Stimulated activated naive CD8-positive, alpha-beta T cell treated with anti-CD3 and anti-CD28 coated beads, Interleukin-15, amount 100 ng/mL, for 72 hours (primary cell): Measurements from ENCODE around the gene REPS1.
"Not testable (repeated sequence)": the region's sequence is repeated elsewhere in the genome, so short reads cannot be mapped to it uniquely, and the experiment has no call there.

Experiments used
- ATAC-seq: fragments of 150-1000 bp; cut with Tn5 transposase; 2 replicates; pipeline ENCODE4 v1.10.0; 2021; ENCODE audit warnings: mild to moderate bottlenecking, moderate library complexity
- DNase-seq, 2 donors: peaks; one replicate each; pipeline ENCODE4 v3.0.0; 2021 to 2022
- H3K27ac Mint-ChIP-seq, 2 donors: one replicate each; pipeline ENCODE4 v1.8.0; 2022; ENCODE audit warnings: mild to moderate bottlenecking in 2 of 2, mixed read lengths in 2 of 2, moderate library complexity in 2 of 2
- H3K27me3 Mint-ChIP-seq: one replicate; pipeline ENCODE4 v1.8.0; 2022; ENCODE audit warnings: mixed read lengths
- H3K4me1 Mint-ChIP-seq: one replicate; pipeline ENCODE4 v1.8.0; 2022; ENCODE audit warnings: mild to moderate bottlenecking, mixed read lengths
- H3K4me3 Mint-ChIP-seq, 2 donors: one replicate each; pipeline ENCODE4 v1.8.0; 2022; ENCODE audit warnings: mild to moderate bottlenecking in 2 of 2, mixed read lengths in 2 of 2, moderate library complexity in 1 of 2
- H3K9me3 Mint-ChIP-seq, 2 donors: one replicate each; pipeline ENCODE4 v1.8.0; 2022; ENCODE audit warnings: mixed read lengths in 2 of 2

The REPS1 gene

DNA sequence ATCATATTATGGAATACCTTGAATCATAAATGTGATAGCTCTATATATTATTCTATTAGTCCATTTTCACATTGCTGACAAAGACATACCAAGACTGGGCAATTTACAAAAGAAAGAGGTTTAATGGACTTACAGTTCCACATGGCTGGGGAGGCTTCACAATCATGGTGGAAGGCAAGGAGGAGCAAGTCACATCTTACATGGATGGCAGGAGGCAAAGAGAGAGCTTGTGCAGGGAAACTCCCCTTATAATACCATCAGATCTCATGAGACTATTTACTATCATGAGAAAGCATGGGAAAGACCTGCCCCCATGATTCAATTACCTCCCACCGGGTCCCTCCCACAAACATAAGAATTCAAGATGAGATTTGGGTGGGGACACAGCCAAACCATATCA lies 51.2 kb downstream of the REPS1 start:
- H3K4me1 Mint-ChIP-seq, H3K27me3 Mint-ChIP-seq, DNase-seq, ATAC-seq, H3K4me3 Mint-ChIP-seq: not testable (repeated sequence)
- peak overlapping the region in 1 of 2 donors; percentile 61 for H3K27ac Mint-ChIP-seq
- peaks cover 9 to 13% of the 10 kb centered on the region in 2 donors for H3K9me3 Mint-ChIP-seq

DNA sequence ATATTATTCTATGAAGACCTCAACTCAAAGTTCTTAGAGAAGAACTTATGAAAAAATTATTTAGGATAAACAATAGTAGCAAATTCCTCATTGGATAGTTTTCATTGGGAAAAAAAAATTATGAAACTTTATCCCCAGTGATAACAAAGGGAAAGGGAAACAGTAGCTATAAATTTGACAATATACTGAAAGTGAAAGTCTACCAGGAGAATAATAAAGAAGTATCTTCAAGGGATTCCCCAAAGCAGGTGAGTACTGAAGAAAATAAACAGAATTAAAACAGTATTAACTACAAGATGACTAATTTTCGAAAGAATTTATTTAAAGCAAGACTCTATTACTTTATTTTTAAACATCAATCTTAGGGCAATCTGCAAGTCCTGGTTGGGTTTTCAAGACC lies 56.4 kb downstream of the REPS1 start:
- no peaks in the 10 kb centered on the region for H3K27me3 Mint-ChIP-seq
- H3K9me3 Mint-ChIP-seq, result peaks cover under 1 to 2% of the 10 kb centered on the region in 2 donors
- no peak overlapping the region for H3K4me3 Mint-ChIP-seq
- peaks cover 15% of the 10 kb centered on the region for H3K4me1 Mint-ChIP-seq
- H3K27ac Mint-ChIP-seq, result no peak overlapping the region
- ATAC-seq, result no peak
- no peak for DNase-seq

DNA sequence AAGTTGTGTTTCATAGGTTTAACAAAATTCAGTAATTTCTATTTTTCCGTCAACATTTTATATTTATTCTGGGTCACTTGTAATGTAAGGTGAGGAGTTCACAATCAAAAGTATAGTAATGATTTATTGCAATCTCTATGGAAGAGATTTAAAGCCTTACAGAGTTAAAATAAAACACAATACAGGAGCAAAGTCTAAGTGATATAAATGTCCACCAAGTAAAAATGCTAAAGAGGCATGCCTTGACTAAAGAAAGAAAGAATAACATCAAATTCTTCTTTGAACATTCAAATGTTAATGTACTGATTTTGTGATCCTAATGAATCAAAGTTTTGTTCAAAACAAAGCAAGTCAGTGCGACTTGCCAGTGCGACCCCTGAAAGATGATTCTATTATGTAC lies 61.5 kb downstream of the REPS1 start:
- no peak for DNase-seq
- peaks cover 5% of the 10 kb centered on the region for H3K4me1 Mint-ChIP-seq
- H3K9me3 Mint-ChIP-seq, result no peaks in the 10 kb centered on the region
- no peak overlapping the region for H3K4me3 Mint-ChIP-seq
- ATAC-seq, result no peak
- no peak overlapping the region for H3K27ac Mint-ChIP-seq
- H3K27me3 Mint-ChIP-seq, result no peaks in the 10 kb centered on the region

DNA sequence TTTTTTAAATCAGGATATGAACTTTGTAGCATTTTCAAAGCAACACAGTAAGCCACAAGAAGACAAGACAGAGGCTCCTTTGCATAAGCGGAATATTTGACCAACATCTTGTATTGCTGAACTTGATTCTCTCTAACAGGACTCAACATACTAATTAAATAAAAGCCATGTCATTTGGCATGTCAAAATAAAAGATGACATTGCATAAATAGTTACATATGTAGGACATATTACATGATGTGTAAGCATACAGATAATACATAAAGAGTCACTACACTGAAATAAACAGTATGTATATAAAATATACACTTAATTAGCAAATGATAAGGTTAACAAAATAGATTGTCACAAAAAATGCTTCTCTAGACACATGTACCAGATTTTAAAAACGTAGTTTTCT lies 62.2 kb downstream of the REPS1 start:
- no peak overlapping the region for H3K27ac Mint-ChIP-seq
- no peaks in the 10 kb centered on the region for H3K9me3 Mint-ChIP-seq
- DNase-seq (no peak), ATAC-seq (no peak)
- no peaks in the 10 kb centered on the region for H3K27me3 Mint-ChIP-seq
- no peaks in the 10 kb centered on the region for H3K4me1 Mint-ChIP-seq
- no peak overlapping the region for H3K4me3 Mint-ChIP-seq

DNA sequence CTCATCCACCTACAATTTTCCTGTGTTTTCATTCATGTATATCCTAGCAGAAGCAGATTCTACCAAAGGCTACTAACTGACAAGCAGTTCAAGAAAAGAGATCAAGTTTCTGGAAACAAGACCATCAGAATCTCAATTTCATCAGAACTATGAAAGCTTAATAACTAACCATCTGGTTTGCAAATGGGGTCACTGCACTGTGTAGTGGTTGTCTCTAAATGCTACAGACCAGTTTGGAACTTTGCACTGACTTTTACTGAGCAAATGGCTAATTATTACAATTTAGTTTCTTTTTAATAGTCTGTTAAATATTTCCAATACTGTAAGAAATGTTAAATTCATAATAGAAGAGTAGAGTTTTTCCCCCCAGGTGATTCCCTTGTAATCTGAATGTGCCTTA lies 64.5 kb downstream of the REPS1 start:
- Mint-ChIP-seq H3K4me1 (no peaks in the 10 kb centered on the region), H3K27ac (no peak overlapping the region)

DNA sequence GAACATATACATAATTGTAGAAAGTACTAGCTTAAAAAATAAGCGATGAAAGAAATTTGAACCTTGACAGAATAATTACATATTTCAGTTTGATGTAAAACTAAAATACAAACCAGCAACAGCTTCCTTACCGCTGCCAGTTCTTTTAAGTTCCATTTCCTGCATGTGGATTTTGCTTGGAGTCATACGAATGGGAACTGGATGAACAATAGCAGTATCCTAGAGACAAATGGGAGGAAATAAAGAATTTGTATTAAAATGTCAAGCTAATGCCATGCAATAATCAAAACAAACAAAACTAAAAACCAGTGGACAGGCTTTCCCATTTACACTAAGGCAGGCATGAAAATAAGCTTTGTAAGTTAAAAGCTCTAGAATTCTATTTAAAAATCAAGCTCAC lies 67.1 kb downstream of the REPS1 start:
- DNase-seq (no peak), ATAC-seq (no peak)
- H3K27ac Mint-ChIP-seq, result no peak overlapping the region
- no peaks in the 10 kb centered on the region for H3K4me1 Mint-ChIP-seq
- no peaks in the 10 kb centered on the region for H3K27me3 Mint-ChIP-seq
- no peaks in the 10 kb centered on the region for H3K9me3 Mint-ChIP-seq
- no peak overlapping the region for H3K4me3 Mint-ChIP-seq

More for the DNA sequence above, 64.5 kb downstream of the REPS1 start:
- DNase-seq, result no peak
- Mint-ChIP-seq H3K9me3 (no peaks in the 10 kb centered on the region), H3K4me3 (no peak overlapping the region), H3K27me3 (no peaks in the 10 kb centered on the region)
- ATAC-seq, result no peak

DNA sequence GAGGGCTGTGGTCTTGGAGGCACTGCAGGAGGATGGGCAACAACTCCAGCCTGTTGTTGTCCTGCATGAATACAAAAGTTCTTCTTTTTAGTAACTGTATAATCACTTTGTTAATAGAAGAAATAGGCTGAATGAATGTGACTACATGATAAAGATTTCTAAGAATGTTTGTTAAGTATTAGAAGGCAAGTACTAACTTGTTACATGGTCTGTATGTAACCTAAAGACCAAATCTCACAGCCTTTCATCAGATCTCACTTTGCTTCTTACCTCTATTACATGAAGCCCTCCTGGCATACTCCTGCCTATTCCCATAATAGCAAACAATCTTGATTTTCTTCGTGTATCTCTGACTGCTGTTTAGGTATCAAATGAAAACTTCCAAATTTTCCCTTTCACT lies 73.4 kb downstream of the REPS1 start:
- no peak for DNase-seq
- Mint-ChIP-seq H3K4me1 (no peaks in the 10 kb centered on the region), H3K27ac (peak overlapping the region in 1 of 2 donors; percentile 63), H3K4me3 (no peak overlapping the region), H3K27me3 (no peaks in the 10 kb centered on the region), H3K9me3 (no peaks in the 10 kb centered on the region)
- no peak for ATAC-seq

DNA sequence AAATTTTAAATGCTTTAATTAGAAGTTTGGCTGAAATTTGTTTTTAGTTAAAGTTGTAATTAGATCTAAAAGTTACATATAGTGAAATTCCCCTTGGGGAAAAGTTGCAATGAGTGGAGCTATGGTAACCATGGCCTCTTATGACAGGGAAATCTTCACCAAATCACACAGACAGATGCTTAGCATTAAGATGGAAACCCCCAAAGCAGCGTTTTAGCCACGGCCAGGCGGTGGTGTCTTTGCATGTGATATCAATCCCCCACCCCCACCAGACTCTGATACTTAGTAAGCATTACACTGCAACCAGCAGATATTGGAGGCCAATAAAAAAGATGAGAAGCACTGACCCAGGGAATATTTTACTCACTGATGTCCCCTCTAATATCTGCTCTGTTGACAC lies 75.7 kb downstream of the REPS1 start:
- ATAC-seq (peak; percentile 55), DNase-seq (no peak)
- no peaks in the 10 kb centered on the region for H3K9me3 Mint-ChIP-seq
- no peak overlapping the region for H3K4me3 Mint-ChIP-seq
- H3K27me3 Mint-ChIP-seq, result no peaks in the 10 kb centered on the region
- no peak overlapping the region for H3K27ac Mint-ChIP-seq
- H3K4me1 Mint-ChIP-seq, result no peaks in the 10 kb centered on the region

DNA sequence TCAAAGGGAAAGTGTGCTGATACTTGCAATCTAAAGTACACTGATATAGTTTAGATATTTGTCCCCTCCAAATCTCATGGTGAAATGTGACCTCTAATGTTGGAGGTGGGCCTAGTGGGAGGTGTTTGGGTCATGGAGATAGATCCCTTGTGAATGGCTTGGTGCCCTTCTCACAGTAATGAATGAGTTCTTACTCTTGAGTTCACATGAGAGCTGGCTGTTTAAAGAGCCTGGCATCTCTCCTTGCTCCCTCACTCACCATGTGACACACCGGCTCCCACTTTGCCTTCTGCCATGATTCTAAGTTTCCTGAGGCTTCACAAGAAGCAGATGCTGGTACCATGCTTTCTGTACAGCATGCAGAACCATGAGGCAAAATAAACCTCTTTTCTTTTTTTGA lies 78.1 kb downstream of the REPS1 start:
- Mint-ChIP-seq H3K9me3 (no peaks in the 10 kb centered on the region), H3K27ac (no peak overlapping the region), H3K4me3 (no peak overlapping the region), H3K4me1 (no peaks in the 10 kb centered on the region), H3K27me3 (no peaks in the 10 kb centered on the region)
- DNase-seq (no peak), ATAC-seq (no peak)

DNA sequence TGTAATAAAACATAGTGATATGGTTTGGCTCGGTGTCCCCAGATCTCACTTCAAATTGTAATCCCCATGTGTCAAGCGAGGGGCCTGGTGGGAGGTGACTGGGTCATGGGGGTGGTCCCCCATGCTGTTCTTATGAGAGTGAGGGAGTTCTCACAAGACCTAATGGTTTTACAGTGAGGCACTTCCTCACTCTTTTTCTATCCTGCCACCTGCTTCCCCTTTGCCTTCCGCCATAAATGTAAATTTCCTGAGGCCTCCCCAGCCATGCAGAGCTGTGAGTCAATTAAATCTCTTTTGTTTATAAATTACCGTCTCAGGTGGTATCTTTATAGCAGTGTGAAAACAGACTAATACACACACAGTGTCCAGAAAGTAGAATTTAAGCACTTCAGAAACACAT lies 78.5 kb downstream of the REPS1 start:
- Mint-ChIP-seq H3K9me3 (no peaks in the 10 kb centered on the region), H3K27ac (no peak overlapping the region), H3K4me1 (no peaks in the 10 kb centered on the region), H3K27me3 (no peaks in the 10 kb centered on the region), H3K4me3 (no peak overlapping the region)
- DNase-seq, result no peak
- ATAC-seq, result no peak

DNA sequence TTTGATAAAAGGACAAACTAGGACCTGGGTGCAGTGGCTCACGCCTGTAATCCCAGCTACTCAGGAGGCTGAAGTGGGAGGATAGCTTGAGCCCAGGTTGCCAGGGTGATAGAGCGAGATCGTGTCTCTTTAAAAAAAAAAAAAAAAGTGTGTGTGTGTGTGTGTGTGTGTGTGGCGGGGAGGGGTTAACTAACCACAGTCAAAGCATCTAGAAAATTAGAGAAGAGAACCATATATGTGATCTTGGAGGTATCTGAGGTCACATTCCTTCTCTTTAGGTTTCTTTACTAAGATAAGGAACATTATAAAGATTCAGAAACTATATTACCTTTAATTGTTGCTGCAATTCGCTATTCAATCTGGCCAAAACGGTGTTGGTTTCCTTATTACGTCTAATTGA lies 80.9 kb downstream of the REPS1 start:
- no peak for DNase-seq
- no peaks in the 10 kb centered on the region for H3K4me1 Mint-ChIP-seq
- no peaks in the 10 kb centered on the region for H3K9me3 Mint-ChIP-seq
- ATAC-seq, result no peak
- no peak overlapping the region for H3K4me3 Mint-ChIP-seq
- no peaks in the 10 kb centered on the region for H3K27me3 Mint-ChIP-seq
- H3K27ac Mint-ChIP-seq, result peak overlapping the region; percentile 5 to 87

DNA sequence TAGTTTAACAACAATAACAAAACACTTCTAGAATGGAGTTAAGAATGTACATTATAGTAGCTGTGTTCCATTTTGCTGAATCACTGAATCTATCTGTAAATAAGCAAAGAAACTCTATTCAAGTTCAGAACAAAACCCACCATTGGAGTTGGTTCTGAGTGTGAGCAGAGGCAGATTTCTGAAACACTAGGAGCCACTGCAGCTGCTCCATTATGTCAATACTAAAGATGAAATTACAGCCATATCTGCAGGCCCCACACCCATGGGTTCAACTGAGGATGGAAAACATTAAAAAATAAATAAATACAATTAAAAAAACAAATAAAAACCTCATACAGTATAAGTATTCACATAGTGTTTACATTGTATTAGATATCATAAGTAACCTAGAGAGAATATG lies 91.0 kb downstream of the REPS1 start:
- ATAC-seq (no peak), DNase-seq (no peak)
- H3K27ac Mint-ChIP-seq, result no peak overlapping the region
- H3K27me3 Mint-ChIP-seq, result no peaks in the 10 kb centered on the region
- no peak overlapping the region for H3K4me3 Mint-ChIP-seq
- H3K4me1 Mint-ChIP-seq, result peaks cover 5% of the 10 kb centered on the region
- peaks cover 0 to 8% of the 10 kb centered on the region in 2 donors for H3K9me3 Mint-ChIP-seq

DNA sequence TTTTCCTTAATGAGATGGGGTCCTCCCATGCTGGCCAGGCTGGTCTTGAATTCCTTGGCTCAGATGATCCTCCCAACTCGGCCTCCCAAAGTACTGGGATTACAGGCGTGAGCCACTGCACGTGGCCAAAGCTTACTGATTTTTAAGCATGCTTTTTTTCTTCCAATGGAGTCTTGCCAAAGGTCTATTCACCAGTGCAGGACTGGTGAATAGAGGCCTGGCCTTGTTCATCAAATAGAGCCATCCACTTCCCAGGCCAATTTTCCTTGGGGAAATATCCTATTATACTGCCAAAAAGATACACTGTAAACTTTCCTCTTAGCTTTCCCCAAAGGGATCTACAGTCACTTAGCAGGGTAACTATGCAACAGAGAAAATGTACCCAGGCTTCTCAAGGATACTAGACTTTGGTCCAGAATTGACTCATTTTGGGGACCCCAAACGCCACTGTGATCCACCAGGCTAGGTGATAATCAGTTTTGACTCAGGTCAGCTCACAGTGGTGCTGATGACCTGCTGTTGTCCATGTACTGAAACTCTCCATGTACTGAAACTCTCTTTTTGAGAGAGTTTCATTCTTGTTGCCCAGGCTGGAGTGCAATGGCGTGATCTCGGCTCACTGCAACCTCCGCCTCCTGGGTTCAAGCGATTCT lies 91.8 kb downstream of the REPS1 start:
- peak; percentile 50 for ATAC-seq
- Mint-ChIP-seq H3K4me1 (peaks cover 5% of the 10 kb centered on the region), H3K27me3 (no peaks in the 10 kb centered on the region), H3K4me3 (no peak overlapping the region), H3K9me3 (peaks cover 0 to 14% of the 10 kb centered on the region in 2 donors), H3K27ac (no peak overlapping the region)
- no peak for DNase-seq

DNA sequence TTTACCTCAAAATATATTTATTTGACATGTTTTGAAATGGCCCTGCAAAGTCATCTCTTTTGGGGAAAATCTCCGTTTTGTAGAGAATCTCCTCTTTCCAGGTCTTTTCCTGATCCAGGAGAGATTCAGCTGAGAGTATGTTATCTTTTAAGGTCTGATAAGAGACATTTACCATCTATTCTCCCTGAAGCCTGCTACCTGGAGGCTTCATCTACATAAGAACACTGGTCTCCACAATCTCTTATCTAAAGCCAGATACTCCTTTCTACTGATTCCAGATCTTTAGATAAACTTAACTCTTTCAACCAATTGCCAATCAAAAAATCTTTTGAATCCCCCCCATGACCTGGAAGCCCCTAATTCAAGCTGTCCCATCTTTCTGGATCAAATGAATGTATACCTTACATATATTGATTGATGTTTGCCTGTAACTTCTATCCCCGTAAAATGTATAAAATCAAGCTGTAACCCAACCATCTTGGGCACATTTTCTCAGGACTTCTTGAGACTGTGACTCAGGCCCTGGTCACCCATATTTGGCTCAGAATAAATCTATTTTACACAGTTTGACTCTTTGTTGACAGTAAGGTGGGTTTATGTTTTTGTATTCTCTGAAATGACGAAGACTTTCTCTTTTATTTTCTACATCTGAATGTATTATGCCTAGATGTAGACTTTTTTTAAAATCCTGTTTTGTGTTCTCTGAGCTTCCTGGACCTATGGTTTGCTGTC lies 96.6 kb downstream of the REPS1 start:
- Mint-ChIP-seq H3K4me3 (no peak overlapping the region), H3K27me3 (no peaks in the 10 kb centered on the region), H3K9me3 (peaks cover 0 to 10% of the 10 kb centered on the region in 2 donors), H3K4me1 (peaks cover 5% of the 10 kb centered on the region), H3K27ac (no peak overlapping the region)
- ATAC-seq, result no peak
- no peak for DNase-seq

DNA sequence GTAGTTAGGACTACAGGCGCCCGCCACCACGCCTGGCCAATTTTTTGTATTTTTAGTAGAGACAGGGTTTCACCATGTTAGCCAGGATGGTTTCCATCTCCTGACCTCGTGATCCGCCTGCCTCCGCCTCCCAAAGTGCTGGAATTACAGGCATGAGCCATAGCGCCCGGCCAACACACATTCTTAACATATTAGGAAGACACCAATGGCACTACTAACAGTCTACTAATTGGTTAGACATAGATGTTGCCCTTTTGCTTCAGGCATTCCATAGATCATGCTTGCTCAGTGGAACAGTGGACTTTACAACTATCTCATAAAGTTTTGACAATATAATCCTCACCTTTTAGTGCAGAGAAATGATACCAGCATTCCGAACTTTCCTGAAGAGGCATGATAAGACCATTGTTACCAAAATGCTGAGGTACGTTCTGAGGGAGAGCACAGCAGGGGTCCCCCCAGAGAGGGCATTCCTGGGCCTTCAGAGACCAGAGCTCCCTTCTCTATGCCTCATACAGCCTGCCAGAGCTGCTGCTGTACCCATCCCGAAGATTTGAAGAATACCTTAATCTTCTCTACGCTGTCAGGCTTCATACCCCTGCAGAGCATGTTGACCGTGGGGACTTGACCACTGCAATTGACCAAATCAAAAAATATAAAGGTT lies 102.8 kb downstream of the REPS1 start:
- H3K4me3 Mint-ChIP-seq, result no peak overlapping the region
- ATAC-seq (no peak), DNase-seq (no peak)
- no peaks in the 10 kb centered on the region for H3K27me3 Mint-ChIP-seq
- no peaks in the 10 kb centered on the region for H3K9me3 Mint-ChIP-seq
- H3K4me1 Mint-ChIP-seq, result no peaks in the 10 kb centered on the region
- H3K27ac Mint-ChIP-seq, result no peak overlapping the region

DNA sequence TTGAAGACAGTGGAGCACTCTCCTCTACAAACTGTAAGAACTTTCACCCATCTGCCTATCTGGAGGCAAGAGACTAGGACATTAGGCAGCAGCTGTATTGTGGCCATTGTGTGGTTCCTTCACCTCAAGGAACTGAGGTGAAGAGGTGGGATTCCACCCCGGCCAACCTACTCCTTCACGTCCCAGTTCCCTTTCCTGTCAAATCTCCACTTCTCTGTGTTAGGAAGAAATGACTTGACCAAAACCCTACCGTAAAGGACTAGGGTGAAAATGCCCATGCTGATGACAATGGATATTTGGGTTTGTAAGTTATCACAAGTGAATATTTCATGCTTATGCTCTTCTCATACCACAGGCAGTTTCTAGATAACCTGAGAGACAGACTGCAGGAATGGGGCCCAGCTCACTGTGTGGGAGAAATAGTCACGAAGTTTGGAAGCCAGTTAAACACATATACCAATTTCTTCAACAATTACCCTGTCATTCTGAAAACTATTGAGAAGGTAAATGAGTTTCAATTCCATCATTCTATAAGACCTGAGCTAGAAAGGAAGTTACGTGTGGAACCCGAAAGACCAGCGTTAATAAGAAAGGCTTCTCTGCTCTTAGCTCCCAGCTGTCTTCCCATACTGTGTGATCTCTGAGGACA lies 105.6 kb downstream of the REPS1 start:
- peak; percentile 77 for ATAC-seq
- Mint-ChIP-seq H3K4me3 (no peak overlapping the region), H3K27ac (peak overlapping the region in 1 of 2 donors; percentile 86), H3K27me3 (no peaks in the 10 kb centered on the region), H3K4me1 (no peaks in the 10 kb centered on the region), H3K9me3 (no peaks in the 10 kb centered on the region)
- peak in 1 of 2 donors; percentile 13 for DNase-seq
